ENCODE data around the gene TWNK. TPM values are rescaled to one million over a fixed set of nuclear protein-coding genes. Genes with fewer than 3 reads are reported as not detected.
A peak's percentile ranks its signal among the peaks of the same experiment; 100 is the strongest.

Gene TWNK
- total RNA-seq, 1 donor, result 3.9 TPM

- TF ChIP-seq, protein P1, sequence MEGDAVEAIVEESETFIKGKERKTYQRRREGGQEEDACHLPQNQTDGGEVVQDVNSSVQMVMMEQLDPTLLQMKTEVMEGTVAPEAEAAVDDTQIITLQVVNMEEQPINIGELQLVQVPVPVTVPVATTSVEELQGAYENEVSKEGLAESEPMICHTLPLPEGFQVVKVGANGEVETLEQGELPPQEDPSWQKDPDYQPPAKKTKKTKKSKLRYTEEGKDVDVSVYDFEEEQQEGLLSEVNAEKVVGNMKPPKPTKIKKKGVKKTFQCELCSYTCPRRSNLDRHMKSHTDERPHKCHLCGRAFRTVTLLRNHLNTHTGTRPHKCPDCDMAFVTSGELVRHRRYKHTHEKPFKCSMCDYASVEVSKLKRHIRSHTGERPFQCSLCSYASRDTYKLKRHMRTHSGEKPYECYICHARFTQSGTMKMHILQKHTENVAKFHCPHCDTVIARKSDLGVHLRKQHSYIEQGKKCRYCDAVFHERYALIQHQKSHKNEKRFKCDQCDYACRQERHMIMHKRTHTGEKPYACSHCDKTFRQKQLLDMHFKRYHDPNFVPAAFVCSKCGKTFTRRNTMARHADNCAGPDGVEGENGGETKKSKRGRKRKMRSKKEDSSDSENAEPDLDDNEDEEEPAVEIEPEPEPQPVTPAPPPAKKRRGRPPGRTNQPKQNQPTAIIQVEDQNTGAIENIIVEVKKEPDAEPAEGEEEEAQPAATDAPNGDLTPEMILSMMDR (IDR thresholded peaks at IDR 0.05; ENCODE audit: insufficient read depth, low read depth, low read length), result no peak
Observed at GRCh38 chr10:101016814-101017213, 29.5 kb downstream of the TWNK start.

DNA sequence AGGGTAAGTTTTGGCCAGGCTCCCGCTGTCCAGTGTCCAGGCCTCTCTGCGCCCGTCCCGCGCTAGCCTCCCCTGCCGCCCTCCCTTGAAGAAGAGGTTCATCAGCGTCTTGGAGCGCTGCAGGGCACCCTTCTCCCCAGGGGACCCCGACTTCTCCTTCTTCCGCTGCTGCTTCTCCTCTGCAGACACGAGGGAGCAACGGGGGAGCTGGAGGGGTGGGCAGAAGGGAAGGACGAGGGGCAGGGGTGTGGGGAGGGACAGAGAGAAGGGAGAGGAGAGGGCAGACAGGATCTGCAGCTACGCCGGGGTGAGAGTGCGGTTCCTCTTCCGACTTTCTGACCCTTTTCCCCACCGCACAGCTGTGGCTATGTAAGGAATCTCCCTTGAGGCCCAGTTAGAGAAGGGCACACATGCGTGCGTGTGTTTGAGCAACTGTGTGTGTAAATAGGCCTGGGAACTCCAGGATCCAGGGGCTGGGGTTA lies 30.8 kb downstream of the TWNK start:
- no peak for DNase-seq (ENCODE audit: low read depth)
- TF ChIP-seq, protein P1 (IDR thresholded peaks at IDR 0.05; ENCODE audit: insufficient read depth, low read depth, low read length), result no peak
- H3K4me3 ChIP-seq (ENCODE audit: low read depth, low read length), result no peak overlapping the region

More at GRCh38 chr10:101016814-101017213, 29.5 kb downstream of the TWNK start:
- no peak overlapping the region for H3K4me3 ChIP-seq (ENCODE audit: low read depth, low read length)
- no peak for DNase-seq (ENCODE audit: low read depth)

DNA sequence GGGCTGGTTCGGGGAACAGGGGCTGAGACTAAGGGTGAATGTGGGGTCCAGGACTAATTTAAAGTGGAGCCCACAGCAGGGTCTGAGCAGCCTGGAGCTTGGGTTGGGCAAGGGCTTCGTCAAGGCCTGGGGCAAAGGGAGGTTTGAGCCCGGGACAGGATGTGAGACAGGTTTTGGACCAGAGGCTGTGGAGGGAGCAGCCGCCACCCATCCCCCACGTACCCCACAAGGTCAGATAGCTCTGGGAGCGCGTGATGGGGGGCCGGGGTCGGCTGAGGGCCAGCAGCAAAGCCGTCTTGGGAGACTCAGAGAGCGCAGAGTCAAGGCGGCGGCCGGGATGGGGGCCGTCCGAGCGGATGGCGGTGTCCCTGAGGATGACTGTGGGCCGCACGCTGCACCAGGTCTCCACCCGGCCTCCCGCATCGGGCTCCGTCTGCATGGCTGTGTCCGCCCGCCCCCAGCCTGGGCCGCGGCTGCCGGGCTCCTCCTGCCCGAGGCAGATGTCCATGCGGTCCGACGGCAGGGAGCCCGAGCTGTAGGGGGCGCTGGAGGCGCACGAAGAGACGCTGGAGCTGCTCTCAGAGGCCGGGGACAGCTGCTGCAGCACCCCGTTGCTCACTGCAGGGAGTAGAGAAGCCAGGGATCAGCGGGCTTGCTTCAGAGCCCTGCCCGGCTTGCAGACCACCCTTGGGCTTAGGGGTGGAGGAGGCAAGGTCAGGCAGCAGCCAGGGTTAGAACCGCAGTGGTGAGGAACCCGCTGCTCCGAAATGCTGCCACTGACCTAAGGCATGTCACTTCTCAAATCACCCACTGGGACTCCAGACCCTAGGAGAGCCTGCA lies 31.5 kb downstream of the TWNK start:
- DNase-seq (ENCODE audit: low read depth), result peak; percentile 77

DNA sequence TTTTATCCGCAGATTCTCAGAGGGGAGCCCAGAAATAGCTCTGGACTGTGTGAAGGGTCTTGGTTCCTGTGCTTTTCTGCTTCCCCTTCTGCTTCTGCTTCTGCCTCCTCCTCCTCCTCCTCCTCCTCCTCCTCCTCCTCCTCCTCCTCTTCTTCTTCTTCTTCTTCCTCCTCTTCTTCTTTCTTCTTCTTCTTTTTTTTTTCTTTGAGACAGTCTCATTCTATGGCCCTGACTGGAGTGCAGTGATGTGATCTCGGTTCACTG lies 32.0 kb downstream of the TWNK start:
- H3K4me3 ChIP-seq (ENCODE audit: low read depth, low read length), result no peak overlapping the region
- TF ChIP-seq, protein P1 (IDR thresholded peaks at IDR 0.05; ENCODE audit: insufficient read depth, low read depth, low read length), result no peak
- DNase-seq (ENCODE audit: low read depth), result no peak

More for the DNA sequence above, 31.5 kb downstream of the TWNK start:
- TF ChIP-seq, protein P1 (IDR thresholded peaks at IDR 0.05; ENCODE audit: insufficient read depth, low read depth, low read length), result peak; percentile 78
- no peak overlapping the region for H3K4me3 ChIP-seq (ENCODE audit: low read depth, low read length)

GRCh38 chr10:101020427-101021075 lies 33.2 kb downstream of the TWNK start:
- TF ChIP-seq, protein P1 (IDR thresholded peaks at IDR 0.05; ENCODE audit: insufficient read depth, low read depth, low read length), result no peak
- no peak overlapping the region for H3K4me3 ChIP-seq (ENCODE audit: low read depth, low read length)
- DNase-seq (ENCODE audit: low read depth), result no peak

- no peak for DNase-seq (ENCODE audit: low read depth)
- H3K4me3 ChIP-seq (ENCODE audit: low read depth, low read length), result no peak overlapping the region
- TF ChIP-seq, protein P1 (IDR thresholded peaks at IDR 0.05; ENCODE audit: insufficient read depth, low read depth, low read length), result no peak
Observed at GRCh38 chr10:101021239-101021638, 33.9 kb downstream of the TWNK start.
